SK-N-SH (cell line): ENCODE measurements around the gene SESN1. TPM values are rescaled to one million over a fixed set of nuclear protein-coding genes. Genes with fewer than 3 reads are reported as not detected.

Experiments
- CTCF ChIA-PET: fragments of 300-600, 350-600 bp; formaldehyde crosslinking; extraction: SDS; loops from one replicate; lab custom pipeline; 2021; lab: Yijun Ruan, JAX
- POLR2A ChIA-PET: fragments of 350-600 bp; sonication (Branson Sonifier 250); formaldehyde crosslinking; extraction: SDS; loops from one replicate; lab custom pipeline; 2020; ENCODE audit warnings: antibody characterized with exemption, inconsistent platforms; lab: Yijun Ruan, JAX
- DNase-seq: peaks from one replicate; pipeline ENCODE4 v3.0.0; 2012
- H2AFZ ChIP-seq: fragments of 200-600 bp; sonication (generic); 2 replicates; pipeline ENCODE4 v1.8.1; 2016; ENCODE audit warnings: antibody characterized with exemption, mild to moderate bottlenecking, low read depth
- H3F3A ChIP-seq: fragments of 200-600 bp; sonication (generic); replicated peaks from 2 replicates; pipeline ENCODE3; 2016; ENCODE audit warnings: antibody characterized with exemption, mild to moderate bottlenecking; ENCODE audit not compliant: insufficient read depth
- H3K27ac ChIP-seq, 2 experiments: fragments of 200-500 bp in 1 of 2; fragments of 200-600 bp in 1 of 2; sonication (Bioruptor generic) in 1 of 2; sonication (generic), shearing (Covaris generic) in 1 of 2; 2 replicates each; pipeline versions ENCODE4 v1.5.1 to v1.6.1; 2014 to 2016; ENCODE audit warnings: low read depth in 2 of 2, inconsistent platforms in 1 of 2, low read length in 1 of 2, mild to moderate bottlenecking in 1 of 2, mixed read lengths in 1 of 2
- H3K27me3 ChIP-seq: fragments of 200-600 bp; sonication (generic), shearing (Covaris generic); 2 replicates; pipeline ENCODE4 v1.6.1; 2016; ENCODE audit warnings: mixed run types; ENCODE audit not compliant: insufficient read depth
- H3K36me3 ChIP-seq, 2 experiments: fragments of 200-500 bp in 1 of 2; fragments of 200-600 bp in 1 of 2; sonication (Bioruptor generic) in 1 of 2; sonication (generic) in 1 of 2; replicated peaks in 1 of 2; 2 replicates each; pipeline versions ENCODE3 to v1.5.1; 2014 to 2016; ENCODE audit warnings: low read length in 1 of 2, mild to moderate bottlenecking in 1 of 2; ENCODE audit not compliant: insufficient read depth in 2 of 2, control insufficient read depth in 1 of 2
- H3K4me1 ChIP-seq, 2 experiments: fragments of 200-500 bp in 1 of 2; fragments of 200-600 bp in 1 of 2; sonication (Bioruptor generic) in 1 of 2; sonication (generic), shearing (Covaris generic) in 1 of 2; 2 replicates each; pipeline versions ENCODE4 v1.5.1 to v1.6.1; 2014 to 2016; ENCODE audit warnings: low read depth in 1 of 2, low read length in 1 of 2, mixed run types in 1 of 2; ENCODE audit not compliant: insufficient read depth in 2 of 2, control insufficient read depth in 1 of 2
- H3K4me2 ChIP-seq: fragments of 200-600 bp; sonication (generic), shearing (Covaris generic); 2 replicates; pipeline ENCODE4 v1.6.1; 2017; ENCODE audit warnings: mixed run types
- H3K4me3 ChIP-seq, 2 experiments: fragments of 200-500 bp in 1 of 2; fragments of 200-600 bp in 1 of 2; sonication (Bioruptor generic) in 1 of 2; sonication (generic), shearing (Covaris generic) in 1 of 2; 2 replicates each; pipeline versions ENCODE4 v1.5.1 to v1.8.1; 2014 to 2016; ENCODE audit warnings: low read depth in 2 of 2, inconsistent platforms in 1 of 2, low read length in 1 of 2, mild to moderate bottlenecking in 1 of 2, mixed read lengths in 1 of 2, moderate library complexity in 1 of 2
- H3K79me2 ChIP-seq: fragments of 200-600 bp; sonication (generic); 2 replicates; pipeline ENCODE4 v1.8.1; 2017; ENCODE audit warnings: mild to moderate bottlenecking; ENCODE audit not compliant: insufficient read depth
- H3K9ac ChIP-seq: fragments of 200-600 bp; sonication (generic); 2 replicates; pipeline ENCODE4 v1.6.1; 2017; ENCODE audit warnings: mixed run types
- H3K9me2 ChIP-seq: fragments of 200-600 bp; sonication (generic); 2 replicates; pipeline ENCODE4 v1.6.1; 2017; ENCODE audit warnings: mixed run types
- H3K9me3 ChIP-seq: fragments of 200-600 bp; sonication (generic); 2 replicates; pipeline ENCODE4 v1.6.1; 2017; ENCODE audit warnings: mixed run types, mild to moderate bottlenecking, moderate library complexity
- H4K20me1 ChIP-seq: fragments of 200-600 bp; sonication (generic); 2 replicates; pipeline ENCODE4 v1.6.1; 2017; ENCODE audit warnings: mild to moderate bottlenecking, mixed run types; ENCODE audit not compliant: insufficient read depth
- CHD2 ChIP-seq: fragments of 150-350 bp; IDR thresholded peaks from 2 replicates; pipeline ENCODE4 v1.6.1; 2018; ENCODE audit warnings: low read length; ENCODE audit not compliant: partially characterized antibody
- EP300 ChIP-seq, 2 experiments: IDR thresholded peaks; 2 replicates each; pipeline versions ENCODE4 v1.4.0 to v1.6.1; 2012; ENCODE audit warnings: borderline replicate concordance in 1 of 2, low read depth in 1 of 2, low read length in 1 of 2
- FOSL2 ChIP-seq: IDR thresholded peaks from 2 replicates; pipeline ENCODE4 v1.4.0; 2012; ENCODE audit warnings: low read depth, mild to moderate bottlenecking, moderate library complexity, borderline replicate concordance
- FOXM1 ChIP-seq: IDR thresholded peaks from 2 replicates; pipeline ENCODE4 v1.4.0; 2012; ENCODE audit warnings: low read depth, mild to moderate bottlenecking
- JUND ChIP-seq: IDR thresholded peaks from 2 replicates; pipeline ENCODE4 v1.4.0; 2012
- MXI1 ChIP-seq: IDR thresholded peaks from 2 replicates; pipeline ENCODE4 v1.6.1; 2012; ENCODE audit warnings: mild to moderate bottlenecking, low read depth, low read length, improper control_type of control experiment
- NRF1 ChIP-seq: IDR thresholded peaks from 2 replicates; pipeline ENCODE4 v1.6.1; 2012; ENCODE audit warnings: low read depth, mild to moderate bottlenecking, low read length
- RAD21 ChIP-seq: IDR thresholded peaks from 2 replicates; pipeline ENCODE4 v1.6.1; 2012; ENCODE audit warnings: mild to moderate bottlenecking, low read length
- RFX5 ChIP-seq: IDR thresholded peaks from 2 replicates; pipeline ENCODE4 v1.6.1; 2012; ENCODE audit warnings: mild to moderate bottlenecking, improper control_type of control experiment, low read length
- RXRA ChIP-seq: IDR thresholded peaks from 2 replicates; pipeline ENCODE4 v1.4.0; 2012; ENCODE audit warnings: low read depth, mild to moderate bottlenecking, borderline replicate concordance
- TAF1 ChIP-seq: IDR thresholded peaks from 2 replicates; pipeline ENCODE4 v1.6.1; 2012; ENCODE audit warnings: low read depth, mild to moderate bottlenecking, low read length, moderate library complexity, borderline replicate concordance
- YY1 ChIP-seq: IDR thresholded peaks from 2 replicates; pipeline ENCODE4 v1.4.0; 2012; ENCODE audit warnings: low read depth, mild to moderate bottlenecking
- WGBS: methylation state at CpG from one replicate; pipeline ENCODE4 v1.1.6; 2017; ENCODE audit warnings: low lambda C conversion rate; 5-methylcytosine and 5-hydroxymethylcytosine counted together
- polyA plus RNA-seq, 3 experiments: library from polyadenylated mRNA; depleted of rRNA; stranded (reverse); fragments of >200 nt; gene quantifications; 2 replicates each; pipeline ENCODE4 v1.2.3, GENCODE V29; 2012
- TF ChIP-seq, protein P1 (sequence below): IDR thresholded peaks from 2 replicates; pipeline ENCODE4; 2012
- TF ChIP-seq, protein P2 (sequence below): fragments of 200-600 bp; sonication (generic); IDR thresholded peaks from 2 replicates; pipeline ENCODE4 v1.6.1; 2017; ENCODE audit warnings: antibody characterized with exemption, mild to moderate bottlenecking, moderate library complexity
- TF ChIP-seq, protein P3 (sequence below): IDR thresholded peaks from 2 replicates; pipeline ENCODE4 v1.4.0; 2012; ENCODE audit warnings: low read depth
- TF ChIP-seq, protein P4 (sequence below): IDR thresholded peaks from 2 replicates; pipeline ENCODE4 v1.4.0; 2012; ENCODE audit warnings: low read depth, borderline replicate concordance
- TF ChIP-seq, protein P5 (sequence below): fragments of 150-350 bp; IDR thresholded peaks from 2 replicates; pipeline ENCODE4 v1.6.1; 2016; ENCODE audit warnings: mild to moderate bottlenecking, low read depth, low read length
- TF ChIP-seq, protein P6 (sequence below): fragments of 150-350 bp; IDR thresholded peaks from 2 replicates; pipeline ENCODE4 v1.6.1; 2017; ENCODE audit warnings: antibody characterized with exemption, low read length, low read depth, borderline replicate concordance

SESN1 gene
- polyA plus RNA-seq, 1 of the 3 experiments (the other 2 are of a cell fraction), result 13.1 TPM

DNA sequence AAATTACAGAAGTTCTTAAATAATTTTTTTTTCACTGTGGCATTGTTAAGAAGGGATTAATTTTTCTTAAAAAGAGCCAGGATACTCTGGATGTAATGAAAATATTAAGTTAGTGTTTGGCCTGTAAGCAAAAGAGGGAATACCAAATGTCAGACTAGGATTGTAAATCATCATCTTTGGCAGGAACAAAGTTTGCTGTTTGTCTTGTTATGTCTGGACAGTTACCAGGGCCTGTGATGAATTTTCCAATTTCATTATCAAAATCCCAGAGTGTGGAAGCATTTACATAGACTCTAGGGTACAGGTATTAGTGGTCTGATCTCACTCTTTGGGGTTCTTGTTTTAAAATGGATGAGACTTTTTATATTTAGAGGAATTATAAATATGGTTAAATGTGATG is 26.8 kb upstream of the SESN1 start:
- Histone ChIP-seq H3K27ac (peak overlapping the region; percentile 38 to 87; a peak in 3 of 4 replicates), H4K20me1 (no peaks in the 10 kb centered on the region), H3K9ac (no peak overlapping the region), H3K27me3 (no peaks in the 10 kb centered on the region), H3F3A (peaks cover 2% of the 10 kb centered on the region), H2AFZ (no peak overlapping the region), H3K9me3 (no peaks in the 10 kb centered on the region), H3K36me3 (no peaks in the 10 kb centered on the region), H3K4me2 (0 out of 2 replicates have a peak overlapping the region, but pooled peaks have one; percentile 34), H3K4me3 (no peak overlapping the region), H3K4me1 (peaks cover 6 to 22% of the 10 kb centered on the region in 2 experiments; a peak in 3 of 4 replicates), H3K79me2 (peaks cover 30% of the 10 kb centered on the region; the same call in 1 of the 2 replicates), H3K9me2 (no peaks in the 10 kb centered on the region)
- ChIA-PET CTCF (no interaction called here), POLR2A (no interaction called here)
- DNase-seq, result no peak
- TF ChIP-seq TAF1 (no peak), EP300 (IDR thresholded peaks at IDR 0.05; ENCODE audit: borderline replicate concordance in 1 of 2, low read depth in 1 of 2, low read length in 1 of 2) (peak in 1 of 2 experiments; percentile 65; a peak in 1 of 4 replicates), CHD2 (no peak)
- TF ChIP-seq, protein P1, sequence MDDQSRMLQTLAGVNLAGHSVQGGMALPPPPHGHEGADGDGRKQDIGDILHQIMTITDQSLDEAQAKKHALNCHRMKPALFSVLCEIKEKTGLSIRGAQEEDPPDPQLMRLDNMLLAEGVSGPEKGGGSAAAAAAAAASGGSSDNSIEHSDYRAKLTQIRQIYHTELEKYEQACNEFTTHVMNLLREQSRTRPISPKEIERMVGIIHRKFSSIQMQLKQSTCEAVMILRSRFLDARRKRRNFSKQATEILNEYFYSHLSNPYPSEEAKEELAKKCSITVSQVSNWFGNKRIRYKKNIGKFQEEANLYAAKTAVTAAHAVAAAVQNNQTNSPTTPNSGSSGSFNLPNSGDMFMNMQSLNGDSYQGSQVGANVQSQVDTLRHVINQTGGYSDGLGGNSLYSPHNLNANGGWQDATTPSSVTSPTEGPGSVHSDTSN, result peak; percentile 76
- TF ChIP-seq, protein P2, sequence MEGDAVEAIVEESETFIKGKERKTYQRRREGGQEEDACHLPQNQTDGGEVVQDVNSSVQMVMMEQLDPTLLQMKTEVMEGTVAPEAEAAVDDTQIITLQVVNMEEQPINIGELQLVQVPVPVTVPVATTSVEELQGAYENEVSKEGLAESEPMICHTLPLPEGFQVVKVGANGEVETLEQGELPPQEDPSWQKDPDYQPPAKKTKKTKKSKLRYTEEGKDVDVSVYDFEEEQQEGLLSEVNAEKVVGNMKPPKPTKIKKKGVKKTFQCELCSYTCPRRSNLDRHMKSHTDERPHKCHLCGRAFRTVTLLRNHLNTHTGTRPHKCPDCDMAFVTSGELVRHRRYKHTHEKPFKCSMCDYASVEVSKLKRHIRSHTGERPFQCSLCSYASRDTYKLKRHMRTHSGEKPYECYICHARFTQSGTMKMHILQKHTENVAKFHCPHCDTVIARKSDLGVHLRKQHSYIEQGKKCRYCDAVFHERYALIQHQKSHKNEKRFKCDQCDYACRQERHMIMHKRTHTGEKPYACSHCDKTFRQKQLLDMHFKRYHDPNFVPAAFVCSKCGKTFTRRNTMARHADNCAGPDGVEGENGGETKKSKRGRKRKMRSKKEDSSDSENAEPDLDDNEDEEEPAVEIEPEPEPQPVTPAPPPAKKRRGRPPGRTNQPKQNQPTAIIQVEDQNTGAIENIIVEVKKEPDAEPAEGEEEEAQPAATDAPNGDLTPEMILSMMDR, result no peak

DNA sequence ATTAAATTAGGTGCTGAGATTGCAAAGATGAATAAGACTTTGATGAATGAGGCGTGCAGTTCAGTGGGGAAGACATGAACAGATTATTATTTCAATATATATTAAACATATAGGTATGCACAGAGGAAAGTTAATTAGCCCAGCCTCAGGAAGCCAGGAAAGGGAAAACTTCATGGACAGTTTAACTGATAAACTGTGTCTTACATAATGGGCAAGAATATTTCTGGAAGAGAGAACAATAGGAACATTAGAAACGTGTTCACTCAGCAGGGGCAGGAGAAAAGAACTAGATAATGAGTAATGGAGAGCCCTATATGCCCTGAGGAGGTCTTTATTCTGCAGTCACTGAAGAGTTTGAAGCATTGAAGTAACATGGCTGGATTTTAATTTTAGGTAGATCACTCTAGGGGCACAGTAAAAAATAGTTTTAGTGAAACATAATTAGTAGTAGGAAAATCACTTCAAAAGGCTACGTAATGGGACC is 24.3 kb upstream of the SESN1 start:
- no peak overlapping the region for H3K4me3 ChIP-seq
- no peaks in the 10 kb centered on the region for H3K36me3 ChIP-seq
- peaks cover 38% of the 10 kb centered on the region for H3K79me2 ChIP-seq
- no peaks in the 10 kb centered on the region for H3F3A ChIP-seq
- ChIA-PET CTCF (interaction anchor here (0.8 to 1.0 kb wide), 2 partner anchors 69 to 263 kb away, joined by 3 to 4 read pairs; partner anchors contain the start of gene CD164), POLR2A (no interaction called here)
- peaks cover 6 to 25% of the 10 kb centered on the region in 2 experiments; a peak in 3 of 4 replicates for H3K4me1 ChIP-seq
- H3K9me3 ChIP-seq, result no peaks in the 10 kb centered on the region
- H3K9me2 ChIP-seq, result no peaks in the 10 kb centered on the region
- H3K9ac ChIP-seq, result no peak overlapping the region
- DNase-seq, result no peak
- H3K4me2 ChIP-seq, result no peak overlapping the region
- H2AFZ ChIP-seq, result no peak overlapping the region
- 82% methylated on average over 3 of the region's 3 CpGs for WGBS
- H4K20me1 ChIP-seq, result no peaks in the 10 kb centered on the region
- H3K27me3 ChIP-seq, result no peaks in the 10 kb centered on the region
- H3K27ac ChIP-seq, result peak overlapping the region in 1 of 2 experiments; percentile 79; a peak in 2 of 4 replicates
- TF ChIP-seq TAF1 (no peak), RXRA (no peak), RAD21 (no peak), FOSL2 (no peak), RFX5 (no peak), JUND (no peak), MXI1 (no peak), FOXM1 (no peak), YY1 (no peak), NRF1 (no peak)
- TF ChIP-seq, protein P3, sequence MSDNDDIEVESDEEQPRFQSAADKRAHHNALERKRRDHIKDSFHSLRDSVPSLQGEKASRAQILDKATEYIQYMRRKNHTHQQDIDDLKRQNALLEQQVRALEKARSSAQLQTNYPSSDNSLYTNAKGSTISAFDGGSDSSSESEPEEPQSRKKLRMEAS, result no peak
- TF ChIP-seq, protein P1, result no peak
- TF ChIP-seq, protein P4, sequence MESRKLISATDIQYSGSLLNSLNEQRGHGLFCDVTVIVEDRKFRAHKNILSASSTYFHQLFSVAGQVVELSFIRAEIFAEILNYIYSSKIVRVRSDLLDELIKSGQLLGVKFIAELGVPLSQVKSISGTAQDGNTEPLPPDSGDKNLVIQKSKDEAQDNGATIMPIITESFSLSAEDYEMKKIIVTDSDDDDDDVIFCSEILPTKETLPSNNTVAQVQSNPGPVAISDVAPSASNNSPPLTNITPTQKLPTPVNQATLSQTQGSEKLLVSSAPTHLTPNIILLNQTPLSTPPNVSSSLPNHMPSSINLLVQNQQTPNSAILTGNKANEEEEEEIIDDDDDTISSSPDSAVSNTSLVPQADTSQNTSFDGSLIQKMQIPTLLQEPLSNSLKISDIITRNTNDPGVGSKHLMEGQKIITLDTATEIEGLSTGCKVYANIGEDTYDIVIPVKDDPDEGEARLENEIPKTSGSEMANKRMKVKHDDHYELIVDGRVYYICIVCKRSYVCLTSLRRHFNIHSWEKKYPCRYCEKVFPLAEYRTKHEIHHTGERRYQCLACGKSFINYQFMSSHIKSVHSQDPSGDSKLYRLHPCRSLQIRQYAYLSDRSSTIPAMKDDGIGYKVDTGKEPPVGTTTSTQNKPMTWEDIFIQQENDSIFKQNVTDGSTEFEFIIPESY, result no peak
- TF ChIP-seq, protein P5, sequence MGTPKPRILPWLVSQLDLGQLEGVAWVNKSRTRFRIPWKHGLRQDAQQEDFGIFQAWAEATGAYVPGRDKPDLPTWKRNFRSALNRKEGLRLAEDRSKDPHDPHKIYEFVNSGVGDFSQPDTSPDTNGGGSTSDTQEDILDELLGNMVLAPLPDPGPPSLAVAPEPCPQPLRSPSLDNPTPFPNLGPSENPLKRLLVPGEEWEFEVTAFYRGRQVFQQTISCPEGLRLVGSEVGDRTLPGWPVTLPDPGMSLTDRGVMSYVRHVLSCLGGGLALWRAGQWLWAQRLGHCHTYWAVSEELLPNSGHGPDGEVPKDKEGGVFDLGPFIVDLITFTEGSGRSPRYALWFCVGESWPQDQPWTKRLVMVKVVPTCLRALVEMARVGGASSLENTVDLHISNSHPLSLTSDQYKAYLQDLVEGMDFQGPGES, result no peak
- TF ChIP-seq, protein P6, sequence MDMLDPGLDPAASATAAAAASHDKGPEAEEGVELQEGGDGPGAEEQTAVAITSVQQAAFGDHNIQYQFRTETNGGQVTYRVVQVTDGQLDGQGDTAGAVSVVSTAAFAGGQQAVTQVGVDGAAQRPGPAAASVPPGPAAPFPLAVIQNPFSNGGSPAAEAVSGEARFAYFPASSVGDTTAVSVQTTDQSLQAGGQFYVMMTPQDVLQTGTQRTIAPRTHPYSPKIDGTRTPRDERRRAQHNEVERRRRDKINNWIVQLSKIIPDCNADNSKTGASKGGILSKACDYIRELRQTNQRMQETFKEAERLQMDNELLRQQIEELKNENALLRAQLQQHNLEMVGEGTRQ, result no peak
